ENCODE data around the gene GGTA1.
"Not testable (repeated sequence)": the region's sequence is repeated elsewhere in the genome, so short reads cannot be mapped to it uniquely, and the experiment has no call there.

Gene GGTA1

DNA sequence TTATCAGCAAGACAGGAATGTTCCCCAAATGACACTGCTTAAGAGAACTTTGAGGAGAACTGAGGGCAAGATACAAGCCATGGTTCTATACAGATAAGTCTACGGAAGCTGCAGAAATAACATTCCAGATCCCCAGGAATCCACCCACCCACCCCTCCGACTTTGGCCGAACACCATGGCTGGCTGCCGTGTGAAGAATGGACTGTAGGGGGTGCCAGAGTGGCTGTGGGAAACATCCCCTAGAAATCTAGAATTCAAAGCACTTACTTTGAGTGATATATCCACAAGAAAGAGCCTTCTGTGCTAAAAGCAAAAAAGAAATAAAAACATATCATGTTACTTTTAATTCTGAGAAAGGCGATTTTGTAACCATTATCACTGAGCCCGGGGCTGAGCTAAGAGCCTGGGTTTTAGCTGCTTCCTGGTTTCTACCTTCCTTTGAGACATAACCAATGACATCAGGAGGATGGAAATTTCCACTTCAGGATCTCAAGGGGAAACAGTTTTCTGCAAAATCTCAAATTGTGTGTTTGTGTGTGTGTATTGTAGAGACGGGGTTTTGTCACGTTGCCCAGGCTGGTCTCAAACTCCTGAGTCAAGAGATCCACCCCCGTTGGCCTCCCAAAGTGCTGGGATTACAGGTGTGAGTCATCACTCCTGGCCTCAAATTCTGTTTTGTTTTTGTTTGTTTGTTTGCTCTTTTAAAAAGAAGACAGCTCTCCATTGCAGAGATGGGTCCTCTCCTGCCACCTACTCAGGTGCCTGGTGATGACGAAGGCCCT is 36.4 kb downstream of the GGTA1 start:
- DNase-seq (ENCODE audit: low spot score in 2 of 2), result peak; percentile 55 to 80
- Histone ChIP-seq H3K27me3 (ENCODE audit: low read depth) (peaks cover 74% of the 10 kb centered on the region), H3K4me3 (no peak overlapping the region), H3K4me1 (no peaks in the 10 kb centered on the region), H3K36me3 (replicated peaks) (no peaks in the 10 kb centered on the region), H3K9me3 (no peaks in the 10 kb centered on the region)
- in situ Hi-C loops (cut with MboI; ENCODE audit: low sequenced_read_pairs), result no loop called here

- no peaks in the 10 kb centered on the region for H3K9me3 ChIP-seq
- H3K4me3 ChIP-seq, result no peak overlapping the region
- H3K36me3 ChIP-seq (replicated peaks), result no peaks in the 10 kb centered on the region
- in situ Hi-C loops (cut with MboI; ENCODE audit: low sequenced_read_pairs), result no loop called here
- DNase-seq (ENCODE audit: low spot score in 2 of 2), result no peak
- H3K4me1 ChIP-seq, result no peaks in the 10 kb centered on the region
- peaks cover 84% of the 10 kb centered on the region for H3K27me3 ChIP-seq (ENCODE audit: low read depth)
Observed at GRCh38 chr9:121459513-121459912, 40.1 kb downstream of the GGTA1 start.

DNA sequence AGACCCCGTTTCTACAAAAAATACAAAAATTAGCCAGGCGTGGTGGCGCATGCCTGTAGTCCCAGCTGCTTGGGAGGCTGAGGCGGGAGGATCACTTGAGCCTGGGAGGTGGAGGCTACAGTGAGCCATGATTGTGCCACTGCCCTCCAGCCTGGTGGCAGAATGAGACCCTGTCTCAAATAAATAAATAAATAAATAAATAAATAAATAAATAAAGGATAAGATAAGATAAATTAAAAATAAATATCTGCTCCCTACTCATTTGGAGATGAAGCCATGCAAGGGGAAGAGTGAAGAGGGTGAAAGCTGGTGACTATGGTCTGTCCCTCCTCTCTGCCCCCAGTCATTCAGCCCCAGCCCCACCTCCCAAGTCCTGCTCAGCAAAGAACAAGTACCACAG is 41.2 kb downstream of the GGTA1 start:
- in situ Hi-C loops (cut with MboI; ENCODE audit: low sequenced_read_pairs); H3K4me1 ChIP-seq: not testable (repeated sequence)

DNA sequence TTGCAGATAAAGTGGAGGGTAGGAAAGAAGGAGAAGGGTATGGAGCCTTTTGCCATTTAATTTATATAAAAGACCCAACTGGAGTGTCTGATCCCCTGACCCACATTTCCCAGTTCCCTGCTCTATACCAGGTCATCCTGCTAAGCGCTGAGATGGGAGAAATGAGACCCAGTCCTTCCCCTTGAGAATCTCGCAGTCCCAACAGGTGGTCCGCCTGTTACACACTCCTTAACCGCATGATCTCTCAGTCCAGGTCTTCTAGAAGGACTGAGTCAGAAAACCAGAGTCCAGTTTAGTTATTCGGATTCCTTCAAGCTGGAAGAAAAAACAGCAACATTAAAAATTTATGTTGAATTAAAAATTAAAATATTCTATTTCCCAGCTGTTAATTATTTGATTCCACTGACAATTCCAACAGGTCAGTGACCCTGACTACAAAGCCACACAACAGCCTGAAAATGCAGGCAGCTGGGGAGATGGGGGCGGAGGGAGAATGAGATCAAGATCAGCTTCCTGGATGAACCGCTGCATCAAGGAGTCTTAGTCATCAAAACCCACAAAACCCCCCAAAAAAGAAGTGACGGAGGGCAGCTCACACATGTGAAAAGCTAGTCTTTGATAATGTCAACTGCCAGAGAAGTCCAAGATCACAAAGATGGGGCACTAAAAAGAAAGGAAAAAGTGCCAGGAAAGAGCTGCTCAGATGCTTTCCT is 44.0 kb downstream of the GGTA1 start:
- H3K9me3 ChIP-seq, result no peaks in the 10 kb centered on the region
- H3K4me3 ChIP-seq, result no peak overlapping the region
- H3K4me1 ChIP-seq, result peaks cover 3% of the 10 kb centered on the region
- H3K36me3 ChIP-seq (replicated peaks), result no peaks in the 10 kb centered on the region
- in situ Hi-C loops (cut with MboI; ENCODE audit: low sequenced_read_pairs), result no loop called here
- DNase-seq (ENCODE audit: low spot score in 2 of 2), result no peak
- H3K27me3 ChIP-seq (ENCODE audit: low read depth), result peaks cover 96% of the 10 kb centered on the region

More for the DNA sequence above, 41.2 kb downstream of the GGTA1 start:
- DNase-seq (ENCODE audit: low spot score in 2 of 2); H3K9me3 ChIP-seq; H3K36me3 ChIP-seq (replicated peaks); H3K4me3 ChIP-seq: not testable (repeated sequence)
- peaks cover 90% of the 10 kb centered on the region for H3K27me3 ChIP-seq (ENCODE audit: low read depth)

DNA sequence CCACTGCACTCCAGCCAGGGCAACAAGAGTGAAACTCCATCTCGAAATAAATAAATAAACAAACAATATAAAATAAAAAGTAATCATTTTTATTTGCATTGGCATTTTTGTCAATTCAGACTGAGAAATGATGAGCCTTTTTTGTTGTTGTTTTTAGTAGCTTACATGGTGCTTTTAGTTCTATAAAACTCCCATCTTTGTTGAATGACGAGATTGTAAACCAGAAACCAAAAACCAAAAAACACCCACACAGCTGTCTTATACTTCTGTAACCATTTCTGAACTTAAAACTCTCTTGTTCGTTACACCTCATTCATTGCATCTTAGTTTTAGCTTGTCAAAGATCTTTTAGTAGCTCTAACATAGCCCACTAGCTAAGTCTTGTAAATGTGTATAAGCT is 44.7 kb downstream of the GGTA1 start:
- Histone ChIP-seq H3K9me3 (no peaks in the 10 kb centered on the region), H3K27me3 (ENCODE audit: low read depth) (peaks cover 90% of the 10 kb centered on the region), H3K36me3 (replicated peaks) (no peaks in the 10 kb centered on the region), H3K4me3 (no peak overlapping the region), H3K4me1 (peaks cover 6% of the 10 kb centered on the region)
- in situ Hi-C loops (cut with MboI; ENCODE audit: low sequenced_read_pairs), result no loop called here
- no peak for DNase-seq (ENCODE audit: low spot score in 2 of 2)

GRCh38 chr9:121453232-121453892 is 46.3 kb downstream of the GGTA1 start:
- Histone ChIP-seq H3K4me1 (peaks cover 8% of the 10 kb centered on the region), H3K9me3 (0 out of 2 replicates have a peak, but pooled peaks cover 2% of the 10 kb centered on the region), H3K27me3 (ENCODE audit: low read depth) (peaks cover 87% of the 10 kb centered on the region), H3K4me3 (no peak overlapping the region), H3K36me3 (replicated peaks) (no peaks in the 10 kb centered on the region)
- in situ Hi-C loops (cut with MboI; ENCODE audit: low sequenced_read_pairs), result no loop called here
- no peak for DNase-seq (ENCODE audit: low spot score in 2 of 2)

DNA sequence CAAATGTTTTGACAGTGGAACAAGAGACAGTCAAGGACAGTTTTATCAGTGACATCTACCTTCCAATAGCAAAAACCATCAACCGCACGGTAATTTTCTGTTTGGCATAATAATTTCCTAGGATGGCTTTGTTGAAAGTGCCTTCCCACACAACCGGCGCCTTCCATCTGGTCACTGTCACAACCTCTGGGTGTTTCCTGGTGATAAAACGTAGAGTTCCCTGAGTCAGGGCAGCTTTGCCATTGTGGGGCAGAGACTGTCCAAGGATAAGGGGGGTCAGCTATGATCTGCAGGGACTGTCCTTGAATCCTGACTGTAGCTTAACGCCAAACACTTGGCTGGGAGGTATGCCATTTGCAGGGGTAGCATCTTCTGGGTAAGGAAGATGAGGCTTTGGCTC is 47.6 kb downstream of the GGTA1 start:
- no peak for DNase-seq (ENCODE audit: low spot score in 2 of 2)
- Histone ChIP-seq H3K4me1 (peaks cover 8% of the 10 kb centered on the region), H3K4me3 (no peak overlapping the region), H3K27me3 (ENCODE audit: low read depth) (peaks cover 86% of the 10 kb centered on the region), H3K9me3 (0 out of 2 replicates have a peak, but pooled peaks cover 2% of the 10 kb centered on the region), H3K36me3 (replicated peaks) (no peaks in the 10 kb centered on the region)
- in situ Hi-C loops (cut with MboI; ENCODE audit: low sequenced_read_pairs), result no loop called here

GRCh38 chr9:121451586-121451985 is 48.1 kb downstream of the GGTA1 start:
- Histone ChIP-seq H3K9me3 (0 out of 2 replicates have a peak, but pooled peaks cover 2% of the 10 kb centered on the region), H3K4me1 (peaks cover 8% of the 10 kb centered on the region), H3K36me3 (replicated peaks) (no peaks in the 10 kb centered on the region), H3K4me3 (no peak overlapping the region), H3K27me3 (ENCODE audit: low read depth) (peaks cover 86% of the 10 kb centered on the region)
- in situ Hi-C loops (cut with MboI; ENCODE audit: low sequenced_read_pairs), result no loop called here
- no peak for DNase-seq (ENCODE audit: low spot score in 2 of 2)

DNA sequence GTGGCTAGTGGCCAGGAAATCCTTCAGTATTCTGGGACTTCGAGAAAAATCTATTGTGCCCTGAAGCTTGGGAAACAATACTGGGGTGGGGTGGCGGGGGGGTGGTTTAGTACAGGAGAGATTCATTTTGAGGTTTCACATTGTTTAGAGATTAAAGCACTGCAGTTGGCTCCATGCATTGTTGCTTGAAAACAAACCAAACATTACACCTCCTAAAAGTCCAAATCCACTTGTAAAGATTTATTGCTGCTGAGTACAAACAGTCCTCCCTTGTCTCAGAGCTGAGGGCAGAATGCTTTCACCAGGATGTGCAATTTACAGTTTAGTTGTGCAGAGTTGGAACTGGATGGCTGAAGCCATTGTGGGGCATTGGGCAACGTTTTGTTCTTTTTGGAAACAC is 49.4 kb downstream of the GGTA1 start:
- in situ Hi-C loops (cut with MboI; ENCODE audit: low sequenced_read_pairs), result no loop called here
- Histone ChIP-seq H3K9me3 (0 out of 2 replicates have a peak, but pooled peaks cover 2% of the 10 kb centered on the region), H3K4me3 (no peak overlapping the region), H3K36me3 (replicated peaks) (no peaks in the 10 kb centered on the region), H3K27me3 (ENCODE audit: low read depth) (peaks cover 86% of the 10 kb centered on the region), H3K4me1 (peaks cover 8% of the 10 kb centered on the region)
- DNase-seq (ENCODE audit: low spot score in 2 of 2), result peak; percentile 82 to 91

GRCh38 chr9:121449786-121450185 is 49.9 kb downstream of the GGTA1 start:
- in situ Hi-C loops (cut with MboI; ENCODE audit: low sequenced_read_pairs), result no loop called here

DNA sequence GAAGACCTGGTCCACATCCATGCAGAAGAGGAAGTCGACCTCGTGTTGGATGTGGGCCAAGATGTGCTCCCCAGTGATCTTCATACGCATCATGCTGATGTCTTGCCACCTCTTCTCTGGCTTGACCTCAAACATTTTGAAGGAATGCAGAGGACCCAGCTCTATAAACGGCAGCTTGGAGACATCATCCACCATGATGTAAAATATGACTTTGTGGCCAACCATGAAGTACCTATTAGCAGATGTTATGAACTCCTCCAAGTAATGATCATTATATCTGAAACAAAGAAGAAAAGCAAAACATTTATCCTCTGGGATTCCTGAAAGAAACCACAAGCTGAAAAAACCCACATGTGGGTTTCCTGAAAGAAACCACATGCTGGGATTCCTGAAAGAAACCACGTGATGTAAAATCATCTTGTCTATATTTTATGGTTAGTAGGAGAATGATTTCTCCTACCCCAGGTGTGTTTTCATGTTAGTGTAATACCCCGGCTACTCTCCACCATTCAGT is 52.3 kb downstream of the GGTA1 start:
- Histone ChIP-seq H3K4me3 (no peak overlapping the region), H3K4me1 (peaks cover 8% of the 10 kb centered on the region), H3K9me3 (0 out of 2 replicates have a peak, but pooled peaks cover 2% of the 10 kb centered on the region), H3K27me3 (ENCODE audit: low read depth) (peaks cover 83% of the 10 kb centered on the region), H3K36me3 (replicated peaks) (no peaks in the 10 kb centered on the region)
- in situ Hi-C loops (cut with MboI; ENCODE audit: low sequenced_read_pairs), result no loop called here
- no peak for DNase-seq (ENCODE audit: low spot score in 2 of 2)

More at GRCh38 chr9:121449786-121450185, 49.9 kb downstream of the GGTA1 start:
- Histone ChIP-seq H3K4me1 (peaks cover 8% of the 10 kb centered on the region), H3K36me3 (replicated peaks) (no peaks in the 10 kb centered on the region), H3K9me3 (0 out of 2 replicates have a peak, but pooled peaks cover 2% of the 10 kb centered on the region), H3K27me3 (ENCODE audit: low read depth) (peaks cover 86% of the 10 kb centered on the region), H3K4me3 (no peak overlapping the region)
- no peak for DNase-seq (ENCODE audit: low spot score in 2 of 2)

DNA sequence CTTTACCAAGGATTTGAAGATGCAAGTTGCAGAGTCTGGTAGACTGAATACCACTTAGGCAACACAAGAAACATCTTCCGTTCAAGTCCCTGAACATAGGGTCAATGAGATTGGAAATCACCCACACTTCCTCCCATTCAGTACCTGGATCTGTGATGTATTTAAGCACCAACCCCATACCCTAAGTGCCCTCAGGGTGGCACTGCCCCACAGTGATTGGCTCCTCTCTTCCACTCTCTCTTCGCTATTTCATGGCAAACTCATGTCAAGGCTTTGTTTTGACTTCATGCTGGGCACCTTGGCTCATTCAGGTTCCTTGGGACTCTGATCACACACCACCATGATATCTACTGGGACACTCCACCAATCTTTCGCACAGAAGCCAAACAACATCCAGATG is 53.7 kb downstream of the GGTA1 start:
- peaks cover 8% of the 10 kb centered on the region for H3K4me1 ChIP-seq
- H3K27me3 ChIP-seq (ENCODE audit: low read depth), result peaks cover 81% of the 10 kb centered on the region
- H3K9me3 ChIP-seq, result 0 out of 2 replicates have a peak, but pooled peaks cover 2% of the 10 kb centered on the region
- in situ Hi-C loops (cut with MboI; ENCODE audit: low sequenced_read_pairs), result no loop called here
- no peak for DNase-seq (ENCODE audit: low spot score in 2 of 2)
- no peak overlapping the region for H3K4me3 ChIP-seq
- no peaks in the 10 kb centered on the region for H3K36me3 ChIP-seq (replicated peaks)

- H3K4me3 ChIP-seq, result no peak overlapping the region
- no peaks in the 10 kb centered on the region for H3K36me3 ChIP-seq (replicated peaks)
- peaks cover 73% of the 10 kb centered on the region for H3K27me3 ChIP-seq (ENCODE audit: low read depth)
- H3K4me1 ChIP-seq, result no peaks in the 10 kb centered on the region
- 0 out of 2 replicates have a peak, but pooled peaks cover under 1% of the 10 kb centered on the region for H3K9me3 ChIP-seq
- no peak for DNase-seq (ENCODE audit: low spot score in 2 of 2)
- in situ Hi-C loops (cut with MboI; ENCODE audit: low sequenced_read_pairs), result no loop called here
Observed at GRCh38 chr9:121443981-121444380, 55.7 kb downstream of the GGTA1 start.
